Esophagus muscularis mucosa (tissue), 4 donors: ENCODE results near the gene TUBB4A. TPM values are rescaled to one million over a fixed set of nuclear protein-coding genes. Genes with fewer than 3 reads are reported as not detected.

Experiments
- DNase-seq: peaks from one replicate; pipeline ENCODE4 v3.0.0-alpha.2; 2017; ENCODE audit errors: extremely low spot score
- H3K27ac ChIP-seq, 4 donors: fragments of 200-600 bp; sonication (generic); replicated peaks in 1 of 4; 1 replicate in 3 of 4; 2 replicates in 1 of 4; pipeline ENCODE4 v1.5.1; 2016 to 2019; ENCODE audit warnings: mild to moderate bottlenecking in 1 of 4
- H3K27me3 ChIP-seq, 4 donors: fragments of 200-600 bp; sonication (generic); one replicate each; pipeline versions ENCODE4 v1.5.1 to v1.6.0; 2016 to 2019
- H3K36me3 ChIP-seq, 4 donors: fragments of 200-600 bp; sonication (generic); one replicate each; pipeline ENCODE4 v1.5.1; 2016 to 2019
- H3K4me1 ChIP-seq, 4 donors: fragments of 200-600 bp; sonication (generic); one replicate each; pipeline ENCODE4 v1.5.1; 2016 to 2019
- H3K4me3 ChIP-seq, 4 donors: fragments of 200-600 bp; sonication (generic); 1 replicate in 2 of 4; 2 replicates in 2 of 4; pipeline ENCODE4 v1.5.1; 2016 to 2019; ENCODE audit warnings: mild to moderate bottlenecking in 4 of 4, moderate library complexity in 1 of 4
- H3K9me3 ChIP-seq, 4 donors: fragments of 200-600 bp; sonication (generic); 1 replicate in 3 of 4; 2 replicates in 1 of 4; pipeline ENCODE4 v1.5.1; 2016 to 2019
- EP300 ChIP-seq: sonication (generic); formaldehyde crosslinking; IDR thresholded peaks from one replicate; pipeline ENCODE4 v1.6.1; 2017; ENCODE audit warnings: antibody characterized with exemption
- POLR2A ChIP-seq: fragments of 450-650 bp; IDR thresholded peaks from one replicate; pipeline ENCODE4 v1.6.1; 2017; ENCODE audit warnings: antibody characterized with exemption, moderate library complexity, mild to moderate bottlenecking, low read depth
- POLR2AphosphoS5 ChIP-seq, 2 donors: sonication (generic); formaldehyde crosslinking; IDR thresholded peaks; one replicate each; pipeline ENCODE4 v1.6.1; 2017; ENCODE audit warnings: antibody characterized with exemption in 2 of 2
- WGBS: methylation state at CpG from one replicate; pipeline ENCODE4 v1.1.5; 2018; 5-methylcytosine and 5-hydroxymethylcytosine counted together
- intact Hi-C: fragments of 100-400 bp; cut with DNase I; formaldehyde crosslinking; loops from one replicate; pipeline ENCODE4 v1.15.1; 2023
- total RNA-seq, 4 donors: library from RNA; depleted of rRNA; stranded (reverse); fragments of >200 nt; gene quantifications; one replicate each; pipeline versions ENCODE4 v1.1.0 to v1.2.1, GENCODE V29; 2016
- TF ChIP-seq, protein P1 (sequence below), 3 experiments: fragments of 200-600 bp in 2 of 3; fragments of 450-650 bp in 1 of 3; sonication (generic) in 2 of 3; IDR thresholded peaks; one replicate each; pipeline ENCODE4 v1.5.1; 2017 to 2019; ENCODE audit warnings: antibody characterized with exemption in 3 of 3, mild to moderate bottlenecking in 2 of 3, moderate library complexity in 1 of 3

Gene TUBB4A
- total RNA-seq, 4 donors from 2014 or later = 1.7 to 4.7 (median 3.4) TPM

DNA sequence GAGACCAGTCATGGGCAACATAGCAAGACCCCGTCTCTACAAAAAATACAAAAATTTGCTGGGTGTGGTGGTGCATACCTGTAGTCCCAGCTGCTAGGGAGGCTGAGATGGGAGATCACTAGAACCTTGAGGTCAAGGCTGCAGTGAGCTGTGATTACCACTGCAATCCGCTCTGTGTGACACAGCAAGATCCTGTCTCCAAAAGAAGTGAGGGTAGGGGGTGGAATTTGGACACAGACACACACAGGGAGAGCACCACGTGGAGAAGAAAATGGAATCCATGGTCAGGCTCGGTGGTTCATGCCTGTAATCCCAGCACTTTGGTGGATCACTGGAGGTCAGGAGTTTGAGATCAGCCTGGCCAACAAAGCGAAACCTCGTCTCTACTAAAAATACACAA is 37.4 kb upstream of the TUBB4A start:
- H3K4me3 ChIP-seq = no peak overlapping the region
- TF ChIP-seq, protein P1, sequence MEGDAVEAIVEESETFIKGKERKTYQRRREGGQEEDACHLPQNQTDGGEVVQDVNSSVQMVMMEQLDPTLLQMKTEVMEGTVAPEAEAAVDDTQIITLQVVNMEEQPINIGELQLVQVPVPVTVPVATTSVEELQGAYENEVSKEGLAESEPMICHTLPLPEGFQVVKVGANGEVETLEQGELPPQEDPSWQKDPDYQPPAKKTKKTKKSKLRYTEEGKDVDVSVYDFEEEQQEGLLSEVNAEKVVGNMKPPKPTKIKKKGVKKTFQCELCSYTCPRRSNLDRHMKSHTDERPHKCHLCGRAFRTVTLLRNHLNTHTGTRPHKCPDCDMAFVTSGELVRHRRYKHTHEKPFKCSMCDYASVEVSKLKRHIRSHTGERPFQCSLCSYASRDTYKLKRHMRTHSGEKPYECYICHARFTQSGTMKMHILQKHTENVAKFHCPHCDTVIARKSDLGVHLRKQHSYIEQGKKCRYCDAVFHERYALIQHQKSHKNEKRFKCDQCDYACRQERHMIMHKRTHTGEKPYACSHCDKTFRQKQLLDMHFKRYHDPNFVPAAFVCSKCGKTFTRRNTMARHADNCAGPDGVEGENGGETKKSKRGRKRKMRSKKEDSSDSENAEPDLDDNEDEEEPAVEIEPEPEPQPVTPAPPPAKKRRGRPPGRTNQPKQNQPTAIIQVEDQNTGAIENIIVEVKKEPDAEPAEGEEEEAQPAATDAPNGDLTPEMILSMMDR (IDR thresholded peaks at IDR 0.05) = no peak
- TF ChIP-seq POLR2AphosphoS5 (IDR thresholded peaks at IDR 0.05) (no peak), EP300 (no peak), POLR2A (no peak)
- intact Hi-C loops = no loop called here
- DNase-seq = no peak
- no peaks in the 10 kb centered on the region for H3K36me3 ChIP-seq
- H3K27me3 ChIP-seq = peaks cover 0 to 39% (median 0%) of the 10 kb centered on the region in 4 donors
- no peaks in the 10 kb centered on the region for H3K4me1 ChIP-seq
- no peaks in the 10 kb centered on the region for H3K9me3 ChIP-seq
- 72% methylated on average over 6 of the region's 6 CpGs for WGBS
- no peak overlapping the region for H3K27ac ChIP-seq

DNA sequence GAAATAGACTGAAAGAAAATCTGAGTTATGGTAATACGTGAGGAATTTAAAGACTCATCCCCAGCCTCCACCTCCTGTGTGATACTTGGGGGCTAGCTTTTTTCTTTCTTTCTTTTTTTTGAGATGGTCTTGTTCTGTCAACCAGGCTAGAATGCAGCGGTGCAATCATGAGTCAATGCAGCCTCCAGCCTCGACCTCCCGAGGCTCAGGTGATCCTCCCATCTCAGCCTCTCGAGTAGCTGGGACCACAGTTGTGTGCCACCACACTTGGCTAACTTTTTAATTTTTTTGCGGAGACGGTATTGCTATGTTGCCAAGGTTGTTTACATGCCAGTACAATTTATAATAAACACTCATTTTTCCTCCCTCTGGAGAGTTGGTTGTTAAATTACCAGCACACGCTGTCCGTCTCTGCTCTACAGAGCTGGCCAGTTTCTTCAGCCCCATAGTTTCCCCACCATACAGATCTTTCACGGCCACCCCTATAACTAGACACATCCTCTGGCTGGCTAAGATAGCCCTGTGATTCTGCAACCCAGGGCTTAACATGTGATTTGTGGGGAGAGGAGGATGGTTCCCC is 33.5 kb upstream of the TUBB4A start:
- TF ChIP-seq EP300 (no peak), POLR2A (no peak), POLR2AphosphoS5 (IDR thresholded peaks at IDR 0.05) (no peak)
- TF ChIP-seq, protein P1 (IDR thresholded peaks at IDR 0.05) = no peak
- no peak for DNase-seq
- Histone ChIP-seq H3K27ac (no peak overlapping the region), H3K9me3 (no peaks in the 10 kb centered on the region), H3K27me3 (peaks cover 0 to 57% (median 19%) of the 10 kb centered on the region in 4 donors), H3K4me1 (peaks cover 11 to 26% (median 17%) of the 10 kb centered on the region in 4 donors), H3K36me3 (no peaks in the 10 kb centered on the region), H3K4me3 (no peak overlapping the region)
- intact Hi-C loops = no loop called here
- 92% methylated on average over 10 of the region's 10 CpGs for WGBS

DNA sequence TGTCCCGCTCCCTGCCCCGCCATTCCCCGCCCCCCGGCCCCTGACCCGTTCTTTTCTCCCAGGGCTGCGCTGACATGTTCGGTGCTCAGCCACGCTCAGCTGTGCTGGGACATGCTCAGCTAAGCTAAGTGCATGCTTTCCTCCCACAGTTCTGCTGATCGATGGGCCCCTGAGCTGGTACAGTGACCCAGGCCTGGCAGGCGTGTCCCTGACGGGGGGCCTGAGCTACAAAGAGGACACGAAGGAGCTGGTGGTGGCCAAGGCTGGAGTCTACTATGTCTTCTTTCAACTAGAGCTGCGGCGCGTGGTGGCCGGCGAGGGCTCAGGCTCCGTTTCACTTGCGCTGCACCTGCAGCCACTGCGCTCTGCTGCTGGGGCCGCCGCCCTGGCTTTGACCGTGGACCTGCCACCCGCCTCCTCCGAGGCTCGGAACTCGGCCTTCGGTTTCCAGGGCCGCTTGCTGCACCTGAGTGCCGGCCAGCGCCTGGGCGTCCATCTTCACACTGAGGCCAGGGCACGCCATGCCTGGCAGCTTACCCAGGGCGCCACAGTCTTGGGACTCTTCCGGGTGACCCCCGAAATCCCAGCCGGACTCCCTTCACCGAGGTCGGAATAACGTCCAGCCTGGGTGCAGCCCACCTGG is 32.5 kb upstream of the TUBB4A start:
- no peak overlapping the region for H3K27ac ChIP-seq
- TF ChIP-seq, protein P1 (IDR thresholded peaks at IDR 0.05) = no peak
- WGBS = 82% methylated on average over 22 of the region's 40 CpGs
- H3K36me3 ChIP-seq = no peaks in the 10 kb centered on the region
- intact Hi-C loops = no loop called here
- no peaks in the 10 kb centered on the region for H3K9me3 ChIP-seq
- peaks cover 21 to 36% (median 27%) of the 10 kb centered on the region in 4 donors for H3K4me1 ChIP-seq
- H3K27me3 ChIP-seq = peaks cover 0 to 51% (median 19%) of the 10 kb centered on the region in 4 donors
- DNase-seq = no peak
- H3K4me3 ChIP-seq = no peak overlapping the region

DNA sequence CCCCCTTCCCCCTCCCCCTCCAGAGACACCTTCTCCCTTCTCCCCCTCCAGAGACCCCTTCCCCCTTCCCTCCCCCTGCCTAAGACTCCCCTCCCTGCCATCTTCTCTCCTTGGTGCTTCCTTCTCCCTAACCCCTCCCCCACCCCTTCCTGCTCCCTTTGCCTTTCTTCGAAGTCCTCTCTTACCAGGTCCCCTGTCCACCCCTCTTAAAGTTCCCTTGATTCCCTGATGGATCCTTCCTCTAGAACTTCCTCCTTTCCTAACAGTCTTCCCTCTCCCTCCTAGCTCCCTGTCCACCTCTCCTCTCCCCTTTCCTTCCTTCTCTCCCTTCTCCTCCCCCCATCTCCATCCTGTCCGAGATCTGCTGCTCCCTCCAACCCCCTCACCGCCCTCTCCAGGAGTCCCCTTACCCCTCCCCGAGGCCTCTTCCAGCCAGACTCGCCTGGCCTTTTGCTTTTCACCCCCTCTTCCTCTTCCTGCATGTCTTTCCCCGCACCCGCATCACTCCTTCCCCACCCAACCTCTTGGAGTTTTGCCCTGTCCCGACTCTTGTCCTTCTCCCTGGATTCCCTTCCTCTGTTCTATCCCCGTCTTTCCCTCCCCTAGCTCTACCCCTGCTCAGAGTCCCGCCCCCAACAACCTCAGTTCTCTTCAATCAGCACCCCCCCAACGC is 31.8 kb upstream of the TUBB4A start:
- TF ChIP-seq, protein P1 (IDR thresholded peaks at IDR 0.05) = no peak
- no peak for TF ChIP-seq POLR2A
- Histone ChIP-seq H3K9me3 (no peaks in the 10 kb centered on the region), H3K4me3 (no peak overlapping the region), H3K27ac (no peak overlapping the region), H3K36me3 (no peaks in the 10 kb centered on the region), H3K4me1 (peaks cover 25 to 43% (median 34%) of the 10 kb centered on the region in 4 donors), H3K27me3 (peaks cover 0 to 47% (median 19%) of the 10 kb centered on the region in 4 donors)
- WGBS = 34% methylated on average over 10 of the region's 11 CpGs
- intact Hi-C loops = no loop called here
- no peak for DNase-seq
